ENCODE results near the gene SERPINE2. TPM values are rescaled to one million over a fixed set of nuclear protein-coding genes. Genes with fewer than 3 reads are reported as not detected.

The SERPINE2 gene
- total and polyA plus RNA-seq, 5 donors, result 15.4 to 49.4 (median 24.2) TPM

DNA sequence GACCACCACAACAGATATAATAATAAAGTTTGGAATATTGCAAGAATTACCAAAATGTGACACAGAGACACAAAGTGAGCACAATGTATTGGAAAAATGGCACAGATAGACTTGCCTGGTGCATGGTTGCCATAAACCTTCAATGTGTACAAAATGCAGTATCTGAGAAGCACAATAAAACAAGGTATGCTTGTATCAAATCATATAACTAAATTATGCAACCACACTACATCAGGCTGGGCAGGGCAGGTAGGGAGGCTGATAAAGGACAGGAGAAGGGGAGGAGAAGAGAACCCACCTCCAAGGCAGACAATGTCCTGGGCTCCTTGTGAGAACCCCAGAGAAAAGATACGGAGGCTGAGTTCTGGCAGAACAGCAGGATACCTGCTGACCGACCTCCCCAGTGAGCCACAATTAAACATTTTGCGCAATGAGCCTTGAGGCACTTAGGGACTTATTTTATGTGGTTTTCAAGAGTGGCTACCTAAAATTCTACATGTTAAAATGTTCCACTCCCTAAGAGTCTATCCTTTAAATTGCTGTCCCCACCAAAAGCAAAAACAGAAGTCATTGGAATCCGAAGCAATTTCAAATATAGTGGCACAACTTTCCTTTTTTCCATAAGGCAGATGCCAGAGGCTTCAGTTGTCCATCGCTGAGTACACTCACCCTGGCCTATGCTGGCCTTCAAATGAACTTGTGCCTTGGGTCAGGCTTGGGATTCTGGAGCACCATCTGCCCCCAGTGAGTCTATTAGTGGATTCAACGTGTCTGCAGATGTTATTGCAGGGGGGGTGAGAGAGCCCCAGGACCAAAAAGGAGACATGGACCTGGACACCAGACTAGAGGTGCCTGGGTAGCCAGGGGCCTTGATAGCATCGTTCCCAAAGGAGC is 110.7 kb downstream of the SERPINE2 start:
- Histone ChIP-seq H3K9me3 (ENCODE audit: control insufficient read depth, low read length) (no peaks in the 10 kb centered on the region), H3K27ac (ENCODE audit: low read length) (no peak overlapping the region), H3K4me1 (ENCODE audit: control insufficient read depth, insufficient read depth, low read length) (peaks cover 5% of the 10 kb centered on the region), H3K27me3 (ENCODE audit: control insufficient read depth, insufficient read depth) (no peaks in the 10 kb centered on the region), H3K4me3 (ENCODE audit: low read length) (no peak overlapping the region)
- intact Hi-C loops (cut with DNase I), result no loop called here
- WGBS, result 92% methylated on average over 7 of the region's 7 CpGs
- DNase-seq (no peak), ATAC-seq (no peak)

- intact Hi-C loops (cut with DNase I), result no loop called here
- Histone ChIP-seq H3K9me3 (ENCODE audit: control insufficient read depth, low read length) (no peaks in the 10 kb centered on the region), H3K4me1 (ENCODE audit: control insufficient read depth, insufficient read depth, low read length) (peaks cover 5% of the 10 kb centered on the region), H3K27ac (ENCODE audit: low read length) (no peak overlapping the region), H3K27me3 (ENCODE audit: control insufficient read depth, insufficient read depth) (no peaks in the 10 kb centered on the region), H3K4me3 (ENCODE audit: low read length) (no peak overlapping the region)
- WGBS, result 98% methylated on average over 3 of the region's 3 CpGs
- no peak for ATAC-seq
- no peak for DNase-seq
Measured at GRCh38 chr2:223925106-223925505, 114.0 kb downstream of the SERPINE2 start.

Other genes with a start within 250 kb of the SERPINE2 start
- gene AP1S3, start 201.7 kb downstream of the SERPINE2 start, total RNA-seq, result under 1 TPM; 0.17 to 0.84 (median 0.29) TPM
- gene AP1S3, start 201.7 kb downstream of the SERPINE2 start, polyA plus RNA-seq, result 0.18 TPM
- gene WDFY1, start 94.0 kb downstream of the SERPINE2 start, total RNA-seq, result 10 to 100 TPM; 15.0 to 21.2 (median 17.5) TPM
- gene WDFY1, start 94.0 kb downstream of the SERPINE2 start, polyA plus RNA-seq, result 10.7 TPM
- 10 to 100 TPM; 22.0 to 31.8 (median 30.4) TPM for gene MRPL44, start 81.8 kb downstream of the SERPINE2 start, total RNA-seq
- 34.9 TPM for gene MRPL44, start 81.8 kb downstream of the SERPINE2 start, polyA plus RNA-seq